Activated naive CD4-positive, alpha-beta T cell treated with anti-CD3 and anti-CD28 coated beads for 36 hours (primary cell): ENCODE measurements around the gene LRRC71. TPM values are rescaled to one million over a fixed set of nuclear protein-coding genes. Genes with fewer than 3 reads are reported as not detected.

Experiments used
- CTCF ChIA-PET: fragments of 350-600 bp; sonication (Branson Sonifier 250); formaldehyde crosslinking; loops from one replicate; lab custom pipeline; 2021; ENCODE audit warnings: antibody characterized with exemption; lab: Charles Lee
- DNase-seq: peaks from one replicate; pipeline ENCODE4 v3.0.0-alpha.2; 2020
- H3K27ac Mint-ChIP-seq: one replicate; pipeline ENCODE4 v1.8.0; 2021; ENCODE audit warnings: mild to moderate bottlenecking, mixed read lengths
- H3K27me3 Mint-ChIP-seq: one replicate; pipeline ENCODE4 v1.8.0; 2021; ENCODE audit warnings: low read depth, mixed read lengths
- H3K36me3 Mint-ChIP-seq: one replicate; pipeline ENCODE4 v1.8.0; 2021; ENCODE audit warnings: low read depth, mixed read lengths
- H3K4me1 Mint-ChIP-seq: one replicate; pipeline ENCODE4 v1.8.0; 2021; ENCODE audit warnings: low read depth, mixed read lengths
- H3K4me3 Mint-ChIP-seq: one replicate; pipeline ENCODE4 v1.8.0; 2021; ENCODE audit warnings: mild to moderate bottlenecking, moderate library complexity, mixed read lengths
- H3K9me3 Mint-ChIP-seq: one replicate; pipeline ENCODE4 v1.8.0; 2021; ENCODE audit warnings: mixed read lengths
- intact Hi-C: fragments of 100-400 bp; cut with micrococcal nuclease; formaldehyde crosslinking; loops from one replicate; pipeline ENCODE4 v1.15.1; 2023
- total RNA-seq, 2 experiments: library from RNA; stranded (reverse); gene quantifications; one replicate each; pipeline ENCODE4 v1.2.3, GENCODE V29; 2021

LRRC71 gene
- total RNA-seq, 2 experiments from 2014 or later, result not detected

GRCh38 chr1:156893048-156893953 is 27.1 kb upstream of the LRRC71 start, which contains the start of gene PEAR1:
Gene PEAR1, plus strand, starts transcription at chr1:156893718. Its CDS starts 10,209 bp downstream, at chr1:156903927.
- no peaks in the 10 kb centered on the region for H3K9me3 Mint-ChIP-seq
- H3K27ac Mint-ChIP-seq, result no peak within 1 kb of the TSS
- H3K4me1 Mint-ChIP-seq, result peaks cover 16% of the 10 kb centered on the region
- H3K27me3 Mint-ChIP-seq, result peaks cover 48% of the 10 kb centered on the region
- no peak for DNase-seq
- peak within 1 kb of the TSS; percentile 41 for H3K4me3 Mint-ChIP-seq
- intact Hi-C loops, result loop anchor here (10.0 kb wide), 1 partner anchor 182 kb away; no protein-coding TSS in a partner anchor
- CTCF ChIA-PET, result interaction anchor here (0.6 to 8.5 kb wide), 16 partner anchors 16 to 265 kb away, joined by 3 to 82 read pairs (median 6); partner anchors contain the start of genes LRRC71 and NTRK1
- no peaks in the 10 kb centered on the region for H3K36me3 Mint-ChIP-seq

GRCh38 chr1:156894001-156894400 is 26.4 kb upstream of the LRRC71 start:
- H3K27me3 Mint-ChIP-seq, result peaks cover 48% of the 10 kb centered on the region
- H3K4me3 Mint-ChIP-seq, result no peak overlapping the region
- no peak overlapping the region for H3K27ac Mint-ChIP-seq
- no peaks in the 10 kb centered on the region for H3K9me3 Mint-ChIP-seq
- intact Hi-C loops, result loop anchor here (10.0 kb wide), 1 partner anchor 181 kb away; no protein-coding TSS in a partner anchor
- no peaks in the 10 kb centered on the region for H3K36me3 Mint-ChIP-seq
- CTCF ChIA-PET, result interaction anchor here (1.2 to 6.5 kb wide), 2 partner anchors 33 to 97 kb away, joined by 3 to 79 read pairs; no protein-coding TSS in a partner anchor
- H3K4me1 Mint-ChIP-seq, result peaks cover 18% of the 10 kb centered on the region
- DNase-seq, result no peak

- intact Hi-C loops, result loop anchor here (10.0 kb wide), 1 partner anchor 180 kb away; no protein-coding TSS in a partner anchor
- no peaks in the 10 kb centered on the region for H3K9me3 Mint-ChIP-seq
Observed at GRCh38 chr1:156894711-156895454, 25.5 kb upstream of the LRRC71 start.

GRCh38 chr1:156895455-156895812 is 25.0 kb upstream of the LRRC71 start:
- H3K27me3 Mint-ChIP-seq, result peaks cover 41% of the 10 kb centered on the region
- no peaks in the 10 kb centered on the region for H3K9me3 Mint-ChIP-seq
- no peak for DNase-seq
- peaks cover 18% of the 10 kb centered on the region for H3K4me1 Mint-ChIP-seq
- H3K27ac Mint-ChIP-seq, result no peak overlapping the region
- intact Hi-C loops, result loop anchor here (10.0 kb wide), 1 partner anchor 179 kb away; no protein-coding TSS in a partner anchor
- no peaks in the 10 kb centered on the region for H3K36me3 Mint-ChIP-seq
- no peak overlapping the region for H3K4me3 Mint-ChIP-seq
- CTCF ChIA-PET, result interaction anchor here (1.2 to 6.5 kb wide), 2 partner anchors 31 to 99 kb away, joined by 3 to 79 read pairs; no protein-coding TSS in a partner anchor

More at GRCh38 chr1:156894711-156895454, 25.5 kb upstream of the LRRC71 start:
- Mint-ChIP-seq H3K36me3 (no peaks in the 10 kb centered on the region), H3K4me3 (no peak overlapping the region), H3K4me1 (peaks cover 18% of the 10 kb centered on the region), H3K27ac (no peak overlapping the region), H3K27me3 (peaks cover 45% of the 10 kb centered on the region)
- CTCF ChIA-PET, result interaction anchor here (1.2 to 6.5 kb wide), 2 partner anchors 32 to 98 kb away, joined by 3 to 79 read pairs; no protein-coding TSS in a partner anchor
- DNase-seq, result no peak

GRCh38 chr1:156895927-156896326 is 24.5 kb upstream of the LRRC71 start:
- no peak overlapping the region for H3K4me3 Mint-ChIP-seq
- no peaks in the 10 kb centered on the region for H3K9me3 Mint-ChIP-seq
- CTCF ChIA-PET, result no interaction called here
- intact Hi-C loops, result loop anchor here (10.0 kb wide), 1 partner anchor 179 kb away; no protein-coding TSS in a partner anchor
- no peak for DNase-seq
- H3K36me3 Mint-ChIP-seq, result no peaks in the 10 kb centered on the region
- H3K27me3 Mint-ChIP-seq, result peaks cover 37% of the 10 kb centered on the region
- H3K27ac Mint-ChIP-seq, result no peak overlapping the region
- peaks cover 18% of the 10 kb centered on the region for H3K4me1 Mint-ChIP-seq

- CTCF ChIA-PET, result no interaction called here
- H3K4me3 Mint-ChIP-seq, result no peak overlapping the region
- H3K4me1 Mint-ChIP-seq, result peaks cover 18% of the 10 kb centered on the region
- H3K27ac Mint-ChIP-seq, result no peak overlapping the region
- H3K27me3 Mint-ChIP-seq, result peaks cover 31% of the 10 kb centered on the region
- intact Hi-C loops, result loop anchor here (10.0 kb wide), 1 partner anchor 178 kb away; no protein-coding TSS in a partner anchor
- no peaks in the 10 kb centered on the region for H3K9me3 Mint-ChIP-seq
- DNase-seq, result no peak
- H3K36me3 Mint-ChIP-seq, result no peaks in the 10 kb centered on the region
Observed at GRCh38 chr1:156896490-156897033, 23.9 kb upstream of the LRRC71 start.

- CTCF ChIA-PET, result interaction anchor here (1.4 to 1.6 kb wide), 3 partner anchors 8 to 36 kb away, joined by 4 to 5 read pairs (median 5); partner anchors contain the start of gene NTRK1
- Mint-ChIP-seq H3K9me3 (no peaks in the 10 kb centered on the region), H3K27me3 (peaks cover 25% of the 10 kb centered on the region), H3K4me1 (peaks cover 16% of the 10 kb centered on the region), H3K27ac (no peak overlapping the region), H3K36me3 (no peaks in the 10 kb centered on the region), H3K4me3 (no peak overlapping the region)
- no peak for DNase-seq
- intact Hi-C loops, result loop anchor here (10.0 kb wide), 1 partner anchor 178 kb away; no protein-coding TSS in a partner anchor
Observed at GRCh38 chr1:156897078-156897825, 23.2 kb upstream of the LRRC71 start.

GRCh38 chr1:156898161-156898566 is 22.3 kb upstream of the LRRC71 start:
- H3K27me3 Mint-ChIP-seq, result peaks cover 20% of the 10 kb centered on the region
- H3K9me3 Mint-ChIP-seq, result no peaks in the 10 kb centered on the region
- DNase-seq, result peak; percentile 24
- no peaks in the 10 kb centered on the region for H3K36me3 Mint-ChIP-seq
- CTCF ChIA-PET, result interaction anchor here (0.7 to 1.7 kb wide), 7 partner anchors 9 to 172 kb away, joined by 3 to 5 read pairs (median 4); partner anchors contain the start of gene NTRK1
- H3K4me3 Mint-ChIP-seq, result no peak overlapping the region
- intact Hi-C loops, result loop anchor here (10.0 kb wide), 1 partner anchor 177 kb away; no protein-coding TSS in a partner anchor
- H3K27ac Mint-ChIP-seq, result no peak overlapping the region
- H3K4me1 Mint-ChIP-seq, result peaks cover 11% of the 10 kb centered on the region

- CTCF ChIA-PET, result interaction anchor here (0.6 to 1.7 kb wide), 9 partner anchors 10 to 173 kb away, joined by 3 to 5 read pairs (median 4); partner anchors contain the start of gene NTRK1
- H3K27me3 Mint-ChIP-seq, result peaks cover 14% of the 10 kb centered on the region
Observed at GRCh38 chr1:156898971-156899664, 21.3 kb upstream of the LRRC71 start.

GRCh38 chr1:156899956-156900718 is 20.3 kb upstream of the LRRC71 start:
- Mint-ChIP-seq H3K9me3 (no peaks in the 10 kb centered on the region), H3K36me3 (no peaks in the 10 kb centered on the region), H3K4me3 (no peak overlapping the region), H3K4me1 (peaks cover 9% of the 10 kb centered on the region), H3K27me3 (peaks cover 8% of the 10 kb centered on the region), H3K27ac (no peak overlapping the region)
- CTCF ChIA-PET, result interaction anchor here (0.6 to 1.9 kb wide), 3 partner anchors 11 to 16 kb away, joined by 3 to 9 read pairs (median 4); no protein-coding TSS in a partner anchor
- intact Hi-C loops, result loop anchor here (10.0 kb wide), 1 partner anchor 175 kb away; no protein-coding TSS in a partner anchor
- DNase-seq, result no peak

More at GRCh38 chr1:156898971-156899664, 21.3 kb upstream of the LRRC71 start:
- H3K4me1 Mint-ChIP-seq, result peaks cover 9% of the 10 kb centered on the region
- no peak overlapping the region for H3K27ac Mint-ChIP-seq
- no peaks in the 10 kb centered on the region for H3K36me3 Mint-ChIP-seq
- no peaks in the 10 kb centered on the region for H3K9me3 Mint-ChIP-seq
- no peak overlapping the region for H3K4me3 Mint-ChIP-seq
- intact Hi-C loops, result loop anchor here (10.0 kb wide), 1 partner anchor 176 kb away; no protein-coding TSS in a partner anchor
- no peak for DNase-seq
